22Rv1 (cell line): ENCODE data around the gene CDH6.

ENCODE experiments used
- ZFX ChIP-seq: fragments of 450-650 bp; IDR thresholded peaks from 2 replicates; pipeline ENCODE4 v1.6.1; 2017; ENCODE audit warnings: antibody characterized with exemption, borderline replicate concordance
- TF ChIP-seq, protein P1 (sequence below): fragments of 450-650 bp; IDR thresholded peaks from 2 replicates; pipeline ENCODE4 v1.5.1; 2017; ENCODE audit warnings: mild to moderate bottlenecking

- TF ChIP-seq, protein P1, sequence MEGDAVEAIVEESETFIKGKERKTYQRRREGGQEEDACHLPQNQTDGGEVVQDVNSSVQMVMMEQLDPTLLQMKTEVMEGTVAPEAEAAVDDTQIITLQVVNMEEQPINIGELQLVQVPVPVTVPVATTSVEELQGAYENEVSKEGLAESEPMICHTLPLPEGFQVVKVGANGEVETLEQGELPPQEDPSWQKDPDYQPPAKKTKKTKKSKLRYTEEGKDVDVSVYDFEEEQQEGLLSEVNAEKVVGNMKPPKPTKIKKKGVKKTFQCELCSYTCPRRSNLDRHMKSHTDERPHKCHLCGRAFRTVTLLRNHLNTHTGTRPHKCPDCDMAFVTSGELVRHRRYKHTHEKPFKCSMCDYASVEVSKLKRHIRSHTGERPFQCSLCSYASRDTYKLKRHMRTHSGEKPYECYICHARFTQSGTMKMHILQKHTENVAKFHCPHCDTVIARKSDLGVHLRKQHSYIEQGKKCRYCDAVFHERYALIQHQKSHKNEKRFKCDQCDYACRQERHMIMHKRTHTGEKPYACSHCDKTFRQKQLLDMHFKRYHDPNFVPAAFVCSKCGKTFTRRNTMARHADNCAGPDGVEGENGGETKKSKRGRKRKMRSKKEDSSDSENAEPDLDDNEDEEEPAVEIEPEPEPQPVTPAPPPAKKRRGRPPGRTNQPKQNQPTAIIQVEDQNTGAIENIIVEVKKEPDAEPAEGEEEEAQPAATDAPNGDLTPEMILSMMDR, result no peak
- no peak for TF ChIP-seq ZFX
Observed at GRCh38 chr5:31361234-31361633, 167.7 kb downstream of the CDH6 start.
